GM12874 (cell line): ENCODE results near the gene TMC1.

Experiments used
- TF ChIP-seq, protein P1 (sequence below): IDR thresholded peaks from 2 replicates; pipeline ENCODE4 v1.5.1; 2011; ENCODE audit warnings: low read depth, mild to moderate bottlenecking, control low read depth, low read length, moderate library complexity; ENCODE audit not compliant: insufficient read depth

Gene TMC1

DNA sequence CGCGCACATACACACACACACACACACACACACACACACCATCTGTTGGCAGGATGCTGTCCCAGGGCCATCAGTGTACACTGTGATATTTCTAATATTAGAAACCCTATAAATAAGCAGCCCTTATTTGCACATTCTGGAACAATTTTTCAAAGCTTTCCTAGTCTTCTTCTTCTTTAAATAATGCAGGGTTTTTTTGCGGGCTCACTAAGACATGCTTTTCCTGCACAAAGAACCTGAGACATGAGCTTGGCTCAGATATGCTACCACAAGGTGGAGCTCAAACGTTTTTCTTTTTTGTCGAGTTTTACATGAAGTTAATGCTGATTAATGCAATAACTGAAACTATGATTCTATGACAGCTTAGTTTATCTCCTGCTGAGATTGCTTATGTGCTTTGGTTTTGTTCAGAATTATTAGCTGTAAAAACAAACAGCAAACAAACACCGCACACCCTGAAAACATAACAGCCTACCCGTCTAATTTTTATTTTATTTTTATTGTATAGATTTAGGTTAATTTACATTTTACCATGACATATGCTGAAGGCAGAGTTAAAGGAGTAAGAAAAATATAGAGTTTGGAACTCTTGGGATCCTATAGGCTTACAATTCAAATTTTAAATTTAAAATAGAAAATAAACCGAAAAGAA lies 335.7 kb downstream of the TMC1 start:
- TF ChIP-seq, protein P1, sequence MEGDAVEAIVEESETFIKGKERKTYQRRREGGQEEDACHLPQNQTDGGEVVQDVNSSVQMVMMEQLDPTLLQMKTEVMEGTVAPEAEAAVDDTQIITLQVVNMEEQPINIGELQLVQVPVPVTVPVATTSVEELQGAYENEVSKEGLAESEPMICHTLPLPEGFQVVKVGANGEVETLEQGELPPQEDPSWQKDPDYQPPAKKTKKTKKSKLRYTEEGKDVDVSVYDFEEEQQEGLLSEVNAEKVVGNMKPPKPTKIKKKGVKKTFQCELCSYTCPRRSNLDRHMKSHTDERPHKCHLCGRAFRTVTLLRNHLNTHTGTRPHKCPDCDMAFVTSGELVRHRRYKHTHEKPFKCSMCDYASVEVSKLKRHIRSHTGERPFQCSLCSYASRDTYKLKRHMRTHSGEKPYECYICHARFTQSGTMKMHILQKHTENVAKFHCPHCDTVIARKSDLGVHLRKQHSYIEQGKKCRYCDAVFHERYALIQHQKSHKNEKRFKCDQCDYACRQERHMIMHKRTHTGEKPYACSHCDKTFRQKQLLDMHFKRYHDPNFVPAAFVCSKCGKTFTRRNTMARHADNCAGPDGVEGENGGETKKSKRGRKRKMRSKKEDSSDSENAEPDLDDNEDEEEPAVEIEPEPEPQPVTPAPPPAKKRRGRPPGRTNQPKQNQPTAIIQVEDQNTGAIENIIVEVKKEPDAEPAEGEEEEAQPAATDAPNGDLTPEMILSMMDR = peak; percentile 19; the same call in 1 of the 2 replicates

DNA sequence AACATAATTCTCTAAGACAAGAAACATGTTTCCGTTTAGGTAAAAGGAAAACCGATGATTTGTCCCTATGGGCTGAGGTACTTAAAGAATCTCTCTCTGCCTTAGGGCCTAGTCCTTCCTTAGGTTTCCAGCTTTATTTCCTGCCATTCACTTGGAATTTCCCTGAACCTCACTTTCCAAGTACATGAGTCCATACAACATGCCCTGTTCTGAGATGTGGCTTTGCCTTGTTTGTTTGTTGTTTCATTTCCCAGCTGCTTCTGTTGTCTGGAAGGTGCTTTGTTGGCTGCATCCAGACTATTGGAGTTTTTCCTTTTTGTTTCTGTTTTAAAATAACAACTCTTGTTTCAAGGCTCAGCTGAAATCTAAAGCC lies 336.2 kb downstream of the TMC1 start:
- TF ChIP-seq, protein P1 = no peak

DNA sequence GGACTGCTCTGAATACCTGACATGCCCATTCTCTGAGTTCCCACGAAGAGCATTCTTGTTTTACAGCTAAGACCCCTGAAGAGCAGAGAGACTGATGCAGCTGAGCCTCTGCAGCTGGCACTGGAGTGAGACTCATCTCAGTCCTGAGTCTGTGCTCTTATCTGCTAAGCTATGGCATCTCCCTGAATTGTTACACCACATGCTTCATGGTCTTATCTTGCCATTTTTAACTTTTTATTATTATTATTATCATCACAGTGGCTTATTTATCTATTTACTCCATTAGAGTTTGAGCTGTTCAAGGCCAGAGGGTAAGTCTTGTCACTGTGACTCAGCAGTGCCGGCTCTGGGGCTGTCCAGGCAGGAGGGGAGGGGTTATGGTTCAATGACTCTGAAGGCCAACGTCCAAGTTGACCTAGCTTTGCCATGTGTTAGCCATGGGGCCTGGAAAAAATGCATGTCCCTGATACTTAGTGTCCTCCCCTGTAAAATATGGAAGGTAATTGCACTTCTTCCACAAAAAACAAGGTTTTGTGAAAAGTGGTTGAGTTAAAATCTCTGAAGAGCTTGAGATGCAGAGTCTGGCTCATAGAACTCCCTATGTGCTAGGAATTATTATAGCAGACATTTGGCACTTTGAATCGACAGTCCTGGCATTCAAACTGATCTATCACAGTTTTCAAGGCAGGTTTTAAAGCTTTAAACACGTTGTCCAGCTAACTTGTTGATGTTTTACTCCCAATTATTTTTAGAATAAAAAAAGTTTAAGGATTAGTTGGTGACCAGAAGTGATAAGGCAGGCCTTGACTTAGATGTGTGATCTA lies 336.9 kb downstream of the TMC1 start:
- TF ChIP-seq, protein P1 = no peak

DNA sequence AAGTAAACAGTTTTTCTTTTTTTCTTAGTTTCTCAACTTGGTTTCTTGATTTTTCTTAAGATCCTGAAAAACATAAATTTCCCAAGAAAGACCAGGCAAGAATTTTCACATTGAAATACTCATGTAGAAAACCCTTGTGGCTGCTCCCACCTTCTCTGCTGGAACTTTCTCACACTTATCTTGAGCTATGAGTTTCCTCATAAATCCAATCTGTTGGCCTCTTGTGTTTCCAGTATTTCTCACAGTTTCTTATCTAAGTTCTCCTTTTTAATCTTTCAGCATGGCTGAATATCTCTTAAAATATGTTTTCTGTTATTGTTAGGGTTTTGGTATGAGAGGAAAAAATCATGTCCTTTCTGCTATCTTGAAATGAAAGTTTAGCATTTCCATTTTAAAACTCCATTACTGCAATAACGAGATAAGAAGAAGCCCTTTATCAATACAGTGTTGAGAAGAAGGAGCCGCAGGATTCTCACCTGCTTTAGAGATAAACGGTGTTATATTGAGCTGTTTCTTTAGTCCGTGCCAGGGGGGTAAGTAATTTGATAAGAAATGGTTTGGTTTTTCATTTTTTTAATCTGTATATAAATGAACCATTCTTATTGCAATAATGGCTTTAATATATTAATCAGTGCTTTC lies 342.2 kb downstream of the TMC1 start:
- TF ChIP-seq, protein P1 = no peak

DNA sequence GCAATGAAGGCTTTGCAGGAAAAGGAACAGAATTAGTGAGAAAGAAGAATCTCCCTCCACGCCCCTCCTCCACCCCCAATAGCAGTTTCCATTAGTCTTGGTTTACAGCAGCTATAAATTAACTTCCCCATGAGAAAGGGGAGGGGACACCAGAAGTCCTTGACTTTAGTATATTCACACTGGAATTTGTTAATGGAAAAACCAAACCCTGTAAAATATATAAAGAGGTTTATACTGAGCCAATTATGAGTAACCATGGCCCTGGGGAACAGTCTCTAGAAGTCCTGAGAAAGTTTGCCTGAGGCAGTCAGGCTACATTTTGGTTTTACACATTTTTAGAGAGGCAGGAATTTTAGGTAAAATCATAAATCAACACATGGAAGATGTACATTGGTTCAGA lies 342.9 kb downstream of the TMC1 start:
- TF ChIP-seq, protein P1 = no peak

DNA sequence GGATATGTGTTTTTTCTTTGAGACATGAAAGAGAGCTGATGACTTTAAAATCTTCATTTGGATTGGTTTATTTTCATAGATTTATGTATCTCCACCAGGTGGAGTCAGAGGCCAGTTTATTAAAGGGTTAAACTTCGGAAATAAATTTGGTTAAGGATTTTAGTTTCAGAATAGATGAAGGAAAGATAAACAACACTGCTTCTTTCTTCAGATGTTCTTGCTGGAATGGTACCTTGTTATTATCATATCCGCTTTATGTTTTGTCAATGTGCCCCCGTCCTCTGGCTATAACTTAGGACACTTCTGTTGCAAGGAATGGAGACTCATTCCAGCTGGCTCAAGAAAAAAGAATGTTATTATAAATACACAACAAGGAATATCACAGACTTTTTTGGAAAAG lies 350.3 kb downstream of the TMC1 start:
- TF ChIP-seq, protein P1 = no peak

DNA sequence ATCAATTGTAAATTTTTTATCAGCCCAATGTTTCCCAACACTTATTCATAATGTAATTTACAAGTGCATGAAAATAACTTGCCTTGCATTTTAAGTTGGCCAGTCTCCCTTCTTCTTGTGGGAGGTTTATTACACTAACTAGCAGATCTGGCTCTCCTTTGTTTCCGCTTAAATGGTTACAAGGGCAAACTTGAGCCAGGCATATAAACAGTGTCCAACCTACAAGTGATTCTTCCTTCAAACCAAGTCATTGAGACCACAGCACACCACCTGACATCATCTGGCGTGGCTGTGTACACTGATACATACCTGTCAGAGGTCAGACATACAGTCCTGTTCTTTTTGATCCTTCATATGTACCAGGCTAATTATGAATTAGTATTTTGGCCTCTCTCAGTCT lies 351.3 kb downstream of the TMC1 start:
- TF ChIP-seq, protein P1 = no peak
